Colonic mucosa (tissue), 4 donors: ENCODE measurements around the gene MED15. TPM values are rescaled to one million over a fixed set of nuclear protein-coding genes. Genes with fewer than 3 reads are reported as not detected.
"Not testable (repeated sequence)": the region's sequence is repeated elsewhere in the genome, so short reads cannot be mapped to it uniquely, and the experiment has no call there.

Source experiments
- DNase-seq: peaks from one replicate; pipeline ENCODE4 v3.0.0-alpha.2; 2020
- H3K27ac ChIP-seq: fragments of 200-600 bp; one replicate; pipeline ENCODE4 v1.8.0; 2021
- H3K27me3 ChIP-seq: fragments of 200-600 bp; one replicate; pipeline ENCODE4 v1.8.0; 2021
- H3K36me3 ChIP-seq: fragments of 200-600 bp; one replicate; pipeline ENCODE4 v1.8.0; 2021
- H3K4me1 ChIP-seq: fragments of 200-600 bp; one replicate; pipeline ENCODE4 v1.8.0; 2021; ENCODE audit warnings: mild to moderate bottlenecking
- H3K4me3 ChIP-seq: fragments of 200-600 bp; one replicate; pipeline ENCODE4 v1.8.0; 2021
- H3K9ac ChIP-seq, 2 donors: one replicate each; pipeline ENCODE4 v1.7.0; 2013; ENCODE audit warnings: control low read depth in 2 of 2, low read depth in 2 of 2, low read length in 2 of 2
- H3K9me3 ChIP-seq: fragments of 200-600 bp; one replicate; pipeline ENCODE4 v1.8.0; 2021
- intact Hi-C: fragments of 100-400 bp; cut with DNase I; formaldehyde crosslinking; loops from one replicate; pipeline ENCODE4 v1.14.1; 2022
- total RNA-seq, 2 donors: library from RNA; stranded (reverse); fragmentation: NEBNext Ultra II Directional in 1 of 2; extraction: Animal tissue kit (Norgen Biotek cat#: 25700) in 1 of 2; gene quantifications; one replicate each; pipeline ENCODE4 v1.2.1, GENCODE V29; 2021
- TF ChIP-seq, protein P1 (sequence below): fragments of 200-600 bp; IDR thresholded peaks from one replicate; pipeline ENCODE4 v1.8.0; 2022; ENCODE audit warnings: antibody characterized with exemption, mild to moderate bottlenecking
- donor health status: healthy.
- donor health status: DM: no; HTN: no; CAD: no.
- donor health status: DM: no; HTN: no; CAD: no.

Gene MED15
- total RNA-seq, 2 donors from 2014 or later = 93.1 to 102 TPM

DNA sequence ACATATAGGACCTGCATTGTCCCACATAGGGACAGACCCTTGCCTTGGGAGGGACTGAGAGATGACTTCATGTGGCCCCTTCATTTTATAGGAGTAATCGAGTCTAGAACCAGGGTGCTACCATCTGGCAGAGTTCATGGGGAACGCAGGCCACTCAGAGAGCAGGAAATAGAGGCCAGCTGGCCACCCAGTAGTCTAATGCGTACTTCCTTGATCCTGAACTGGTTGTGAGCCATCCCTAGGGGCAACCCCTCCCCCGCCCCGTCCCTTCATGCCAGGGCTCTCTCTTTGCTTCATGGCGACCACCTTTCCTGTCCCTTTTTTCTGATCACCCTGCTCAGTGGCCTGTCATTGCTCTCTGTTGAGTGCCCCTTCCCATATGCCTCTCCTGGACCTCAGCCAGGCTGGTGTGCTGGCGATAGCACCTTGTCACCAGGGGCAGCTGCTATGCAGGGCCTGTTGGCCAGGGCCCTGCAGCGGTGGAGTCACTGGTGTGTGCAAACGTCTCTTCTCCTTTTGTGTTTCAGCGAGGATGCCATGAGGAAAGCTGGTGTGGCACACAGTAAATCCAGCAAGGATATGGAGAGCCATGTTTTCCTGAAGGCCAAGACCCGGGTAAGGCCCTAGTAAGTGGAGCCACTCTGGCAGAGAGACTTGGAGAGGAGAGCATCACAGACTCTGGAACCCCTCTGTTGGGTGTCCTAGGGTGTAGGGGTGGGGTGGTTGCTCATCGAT lies 29.3 kb downstream of the MED15 start:
- no peak for DNase-seq
- Histone ChIP-seq H3K27ac (no peak overlapping the region), H3K36me3 (peaks cover 8% of the 10 kb centered on the region)

DNA sequence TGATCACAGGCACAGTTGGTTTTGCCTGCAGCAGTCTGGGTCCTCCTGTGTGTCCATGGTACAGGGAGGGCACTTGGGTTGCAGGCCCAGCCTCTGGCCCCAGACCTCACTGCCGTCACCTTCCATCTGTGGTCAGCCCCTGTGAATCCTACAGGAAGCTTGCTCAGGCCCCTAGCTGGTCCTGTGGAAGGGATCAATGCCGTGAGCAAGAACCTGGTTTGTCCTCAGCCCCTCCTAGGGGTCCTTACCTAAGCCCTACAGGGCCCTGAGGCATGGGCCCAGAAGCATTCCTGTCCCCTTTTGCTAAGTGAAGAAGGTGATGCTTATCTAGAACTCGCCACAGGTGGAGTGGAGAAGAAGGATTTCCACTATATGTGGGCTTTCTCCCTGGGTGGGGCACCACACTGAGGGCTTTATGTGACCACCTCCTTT lies 29.9 kb downstream of the MED15 start:
- TF ChIP-seq, protein P1, sequence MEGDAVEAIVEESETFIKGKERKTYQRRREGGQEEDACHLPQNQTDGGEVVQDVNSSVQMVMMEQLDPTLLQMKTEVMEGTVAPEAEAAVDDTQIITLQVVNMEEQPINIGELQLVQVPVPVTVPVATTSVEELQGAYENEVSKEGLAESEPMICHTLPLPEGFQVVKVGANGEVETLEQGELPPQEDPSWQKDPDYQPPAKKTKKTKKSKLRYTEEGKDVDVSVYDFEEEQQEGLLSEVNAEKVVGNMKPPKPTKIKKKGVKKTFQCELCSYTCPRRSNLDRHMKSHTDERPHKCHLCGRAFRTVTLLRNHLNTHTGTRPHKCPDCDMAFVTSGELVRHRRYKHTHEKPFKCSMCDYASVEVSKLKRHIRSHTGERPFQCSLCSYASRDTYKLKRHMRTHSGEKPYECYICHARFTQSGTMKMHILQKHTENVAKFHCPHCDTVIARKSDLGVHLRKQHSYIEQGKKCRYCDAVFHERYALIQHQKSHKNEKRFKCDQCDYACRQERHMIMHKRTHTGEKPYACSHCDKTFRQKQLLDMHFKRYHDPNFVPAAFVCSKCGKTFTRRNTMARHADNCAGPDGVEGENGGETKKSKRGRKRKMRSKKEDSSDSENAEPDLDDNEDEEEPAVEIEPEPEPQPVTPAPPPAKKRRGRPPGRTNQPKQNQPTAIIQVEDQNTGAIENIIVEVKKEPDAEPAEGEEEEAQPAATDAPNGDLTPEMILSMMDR = no peak
- DNase-seq = no peak
- Histone ChIP-seq H3K27me3 (no peaks in the 10 kb centered on the region), H3K4me1 (no peaks in the 10 kb centered on the region), H3K4me3 (no peak overlapping the region), H3K9me3 (no peaks in the 10 kb centered on the region), H3K9ac (no peak overlapping the region), H3K27ac (no peak overlapping the region), H3K36me3 (peaks cover 8% of the 10 kb centered on the region)
- intact Hi-C loops = no loop called here

More for the DNA sequence above, 29.3 kb downstream of the MED15 start:
- Histone ChIP-seq H3K27me3 (no peaks in the 10 kb centered on the region), H3K4me1 (peaks cover 5% of the 10 kb centered on the region), H3K4me3 (no peak overlapping the region), H3K9me3 (no peaks in the 10 kb centered on the region), H3K9ac (no peak overlapping the region)
- TF ChIP-seq, protein P1 = no peak
- intact Hi-C loops = no loop called here

GRCh38 chr22:20537983-20538382 lies 30.6 kb downstream of the MED15 start:
- Histone ChIP-seq H3K36me3 (peaks cover 8% of the 10 kb centered on the region), H3K27me3 (no peaks in the 10 kb centered on the region), H3K9ac (no peak overlapping the region), H3K4me3 (no peak overlapping the region), H3K4me1 (no peaks in the 10 kb centered on the region), H3K9me3 (no peaks in the 10 kb centered on the region), H3K27ac (no peak overlapping the region)
- no peak for DNase-seq
- TF ChIP-seq, protein P1 = no peak
- intact Hi-C loops = no loop called here

DNA sequence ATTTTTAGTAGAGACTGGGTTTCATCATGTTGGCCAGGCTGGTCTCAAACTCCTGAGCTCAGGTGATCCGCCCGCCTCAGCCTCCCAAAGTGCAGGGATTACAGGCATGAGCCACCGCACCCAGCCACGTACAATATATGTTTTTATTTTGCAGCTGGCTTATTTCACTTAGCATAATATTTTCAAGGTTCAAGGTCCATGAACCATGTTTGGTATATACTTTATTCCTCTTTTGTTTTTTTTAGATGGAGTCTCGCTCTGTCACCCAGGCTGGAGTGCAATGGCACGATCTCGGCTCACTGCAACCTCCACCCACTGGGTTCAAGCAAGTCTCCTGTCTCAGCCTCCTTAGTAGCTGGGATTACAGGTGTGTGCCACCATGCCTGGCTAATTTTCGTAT lies 31.5 kb downstream of the MED15 start:
- H3K4me1 ChIP-seq, H3K9ac ChIP-seq, H3K4me3 ChIP-seq, H3K36me3 ChIP-seq, H3K27ac ChIP-seq, DNase-seq, intact Hi-C loops, H3K27me3 ChIP-seq, H3K9me3 ChIP-seq: not testable (repeated sequence)

- Histone ChIP-seq H3K27me3 (no peaks in the 10 kb centered on the region), H3K9me3 (no peaks in the 10 kb centered on the region), H3K36me3 (peaks cover 6% of the 10 kb centered on the region), H3K4me3 (no peak overlapping the region), H3K27ac (no peak overlapping the region), H3K9ac (no peak overlapping the region), H3K4me1 (no peaks in the 10 kb centered on the region)
- intact Hi-C loops = no loop called here
- TF ChIP-seq, protein P1 = no peak
- no peak for DNase-seq
Measured at GRCh38 chr22:20542055-20542454, 34.6 kb downstream of the MED15 start.

- DNase-seq = no peak
- Histone ChIP-seq H3K27ac (no peak overlapping the region), H3K27me3 (no peaks in the 10 kb centered on the region), H3K9me3 (no peaks in the 10 kb centered on the region), H3K36me3 (no peaks in the 10 kb centered on the region), H3K9ac (no peak overlapping the region), H3K4me1 (no peaks in the 10 kb centered on the region), H3K4me3 (no peak overlapping the region)
- intact Hi-C loops = no loop called here
- TF ChIP-seq, protein P1 = no peak
Measured at GRCh38 chr22:20542736-20543135, 35.3 kb downstream of the MED15 start.

DNA sequence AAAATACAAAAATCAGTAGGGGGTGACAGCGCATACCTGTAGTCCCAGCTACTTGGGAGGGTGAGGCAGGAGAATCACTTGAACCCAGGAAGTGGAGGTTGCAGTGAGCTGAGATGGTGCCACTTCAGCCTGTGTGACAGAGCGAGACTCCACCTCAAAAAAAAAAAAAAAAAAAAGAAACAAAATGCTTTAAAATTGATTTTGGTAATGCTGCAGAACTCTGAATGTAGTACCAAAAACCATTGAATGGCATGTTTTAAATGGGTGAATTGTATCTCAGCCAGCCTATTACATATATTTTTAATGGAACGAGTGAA lies 37.9 kb downstream of the MED15 start:
- H3K4me3 ChIP-seq, DNase-seq, H3K9ac ChIP-seq, H3K9me3 ChIP-seq, H3K27ac ChIP-seq, intact Hi-C loops, H3K36me3 ChIP-seq, H3K27me3 ChIP-seq, H3K4me1 ChIP-seq: not testable (repeated sequence)
